ENCODE results near the gene ARHGAP18.

GRCh38 chr6:129638686-129639085 lies 71.3 kb downstream of the ARHGAP18 start:
- TF ChIP-seq, protein P1, sequence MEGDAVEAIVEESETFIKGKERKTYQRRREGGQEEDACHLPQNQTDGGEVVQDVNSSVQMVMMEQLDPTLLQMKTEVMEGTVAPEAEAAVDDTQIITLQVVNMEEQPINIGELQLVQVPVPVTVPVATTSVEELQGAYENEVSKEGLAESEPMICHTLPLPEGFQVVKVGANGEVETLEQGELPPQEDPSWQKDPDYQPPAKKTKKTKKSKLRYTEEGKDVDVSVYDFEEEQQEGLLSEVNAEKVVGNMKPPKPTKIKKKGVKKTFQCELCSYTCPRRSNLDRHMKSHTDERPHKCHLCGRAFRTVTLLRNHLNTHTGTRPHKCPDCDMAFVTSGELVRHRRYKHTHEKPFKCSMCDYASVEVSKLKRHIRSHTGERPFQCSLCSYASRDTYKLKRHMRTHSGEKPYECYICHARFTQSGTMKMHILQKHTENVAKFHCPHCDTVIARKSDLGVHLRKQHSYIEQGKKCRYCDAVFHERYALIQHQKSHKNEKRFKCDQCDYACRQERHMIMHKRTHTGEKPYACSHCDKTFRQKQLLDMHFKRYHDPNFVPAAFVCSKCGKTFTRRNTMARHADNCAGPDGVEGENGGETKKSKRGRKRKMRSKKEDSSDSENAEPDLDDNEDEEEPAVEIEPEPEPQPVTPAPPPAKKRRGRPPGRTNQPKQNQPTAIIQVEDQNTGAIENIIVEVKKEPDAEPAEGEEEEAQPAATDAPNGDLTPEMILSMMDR (IDR thresholded peaks at IDR 0.05 in 8 of 11, conservative IDR thresholded peaks at IDR 0.05 in 3 of 11) = no peak
- TF ChIP-seq POLR2AphosphoS5 (IDR thresholded peaks at IDR 0.05) = no peak

Measured in spleen (tissue), 7 donors.